DMS79 treated with DMSO at 0.1 percent for 48 hours (cell line): ENCODE data around the gene KCMF1.
A peak's percentile ranks its signal among the peaks of the same experiment; 100 is the strongest.

ENCODE experiments used
- DNase-seq: peaks from one replicate; lab custom pipeline; 2025; lab: John Stamatoyannopoulos, UW

The KCMF1 gene

GRCh38 chr2:84956334-84957297 lies 14.3 kb upstream of the KCMF1 start:
- no peak for DNase-seq

GRCh38 chr2:84957771-84958134 lies 13.2 kb upstream of the KCMF1 start:
- no peak for DNase-seq

- peak; percentile 91 for DNase-seq
These were observed 12.6 kb upstream of the KCMF1 start for GRCh38 chr2:84958135-84959059.

- peak; percentile 16 for DNase-seq
These were observed 11.8 kb upstream of the KCMF1 start for GRCh38 chr2:84959095-84959565.

GRCh38 chr2:84959566-84960506 lies 11.1 kb upstream of the KCMF1 start:
- DNase-seq = peak; percentile 19

GRCh38 chr2:84962917-84963316 lies 8.0 kb upstream of the KCMF1 start:
- no peak for DNase-seq

- no peak for DNase-seq
These were observed 7.7 kb upstream of the KCMF1 start for GRCh38 chr2:84963323-84963691.

- DNase-seq = no peak
These were observed 7.1 kb upstream of the KCMF1 start for GRCh38 chr2:84963692-84964405.

GRCh38 chr2:84964406-84965191 lies 6.4 kb upstream of the KCMF1 start:
- no peak for DNase-seq

GRCh38 chr2:84965192-84965516 lies 5.8 kb upstream of the KCMF1 start:
- no peak for DNase-seq

- DNase-seq = no peak
These were observed 5.1 kb upstream of the KCMF1 start for GRCh38 chr2:84965827-84966226.

GRCh38 chr2:84966731-84967130 lies 4.2 kb upstream of the KCMF1 start:
- DNase-seq = no peak

GRCh38 chr2:84969511-84970209 lies 1.3 kb upstream of the KCMF1 start:
- DNase-seq = no peak

GRCh38 chr2:84970210-84970867 lies 622 bp upstream of the KCMF1 start:
- DNase-seq = peak; percentile 37

GRCh38 chr2:84971510-84972206 lies 697 bp downstream of the KCMF1 start:
- peak; percentile 49 for DNase-seq

GRCh38 chr2:84972207-84972783 lies 1.3 kb downstream of the KCMF1 start:
- peak; percentile 49 for DNase-seq

- no peak for DNase-seq
These were observed 2.0 kb downstream of the KCMF1 start for GRCh38 chr2:84972932-84973331.
